Left lung (tissue), 10 donors: Measurements from ENCODE around the gene PPM1F. TPM values are rescaled to one million over a fixed set of nuclear protein-coding genes. Genes with fewer than 3 reads are reported as not detected.

ENCODE experiments used
- ATAC-seq: fragments of 200-7000 bp; cut with Tn5 transposase; one replicate; pipeline ENCODE4 v1.9.1; 2020; ENCODE audit warnings: moderate library complexity
- DNase-seq, 4 donors: peaks; one replicate each; pipeline ENCODE4 v3.0.0-alpha.2; 2013 to 2020
- H3K27ac ChIP-seq, 2 donors: fragments of 200-600 bp; sonication (generic) in 1 of 2; one replicate each; pipeline versions ENCODE4 v1.5.0 to v1.8.0; 2020 to 2021
- H3K27me3 ChIP-seq, 2 donors: fragments of 200-600 bp; sonication (generic) in 1 of 2; one replicate each; pipeline versions ENCODE4 v1.5.0 to v1.8.0; 2020 to 2021
- H3K36me3 ChIP-seq, 2 donors: fragments of 200-600 bp; sonication (generic) in 1 of 2; one replicate each; pipeline versions ENCODE4 v1.5.0 to v1.8.0; 2020 to 2021
- H3K4me1 ChIP-seq, 2 donors: fragments of 200-600 bp; one replicate each; pipeline ENCODE4 v1.8.0; 2021
- H3K4me3 ChIP-seq, 2 donors: fragments of 200-600 bp; sonication (generic) in 1 of 2; one replicate each; pipeline versions ENCODE4 v1.5.0 to v1.8.0; 2020 to 2021; ENCODE audit warnings: mild to moderate bottlenecking in 1 of 2
- H3K9me3 ChIP-seq, 2 donors: fragments of 200-600 bp; sonication (generic) in 1 of 2; one replicate each; pipeline versions ENCODE4 v1.5.0 to v1.8.0; 2020 to 2021
- CTCF ChIP-seq, 2 donors: fragments of 200-600 bp; sonication (generic) in 1 of 2; IDR thresholded peaks; one replicate each; pipeline versions ENCODE4 v1.5.0 to v1.8.0; 2021; ENCODE audit warnings: antibody characterized with exemption in 2 of 2
- intact Hi-C, 2 donors: fragments of 100-400 bp; cut with DNase I; formaldehyde crosslinking; loops; one replicate each; pipeline versions ENCODE4 v1.11.2 to v1.14.2; 2022
- polyA plus RNA-seq, 6 donors: library from polyadenylated mRNA; unstranded; fragments of 120-200 nt; gene quantifications; one replicate each; pipeline ENCODE4 v1.2.1, GENCODE V29; 2013; ENCODE audit not compliant: insufficient read length in 6 of 6
- total RNA-seq, 2 donors: library from RNA; stranded (reverse); fragmentation: NEBNext Ultra II Directional; extraction: Animal tissue kit (Norgen Biotek cat#: 25700); gene quantifications; one replicate each; pipeline ENCODE4 v1.2.1, GENCODE V29; 2021
- donor health status: DM: no; HTN: yes; CAD: no.
- donor health status: DM: no; HTN: no; CAD: no.

Gene PPM1F
- total and polyA plus RNA-seq, 8 donors, result 31.0 to 60.0 (median 51.3) TPM

DNA sequence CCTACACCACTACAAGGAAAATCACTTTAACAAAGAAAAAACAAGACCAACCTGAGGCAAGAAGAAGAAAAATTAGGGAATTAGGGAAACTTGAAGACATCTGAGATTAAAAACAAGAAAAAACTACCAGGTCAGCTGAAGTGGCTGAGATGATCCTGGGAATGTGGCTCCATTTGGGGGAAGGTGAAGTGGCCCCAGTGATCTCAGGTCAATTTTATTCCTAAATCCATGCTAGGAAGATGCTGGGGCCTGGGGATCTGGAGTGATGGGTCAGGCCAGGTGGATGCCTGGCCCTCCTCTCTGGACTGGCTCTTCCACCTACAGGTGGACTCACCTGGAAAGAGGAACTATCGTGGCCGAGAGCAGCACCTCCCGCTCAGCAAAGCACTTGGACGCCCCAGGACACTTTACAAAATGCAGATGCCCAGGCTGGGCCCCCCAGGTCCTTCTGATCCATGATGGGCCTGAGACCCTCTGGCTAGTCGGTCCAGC lies 23.3 kb upstream of the PPM1F start:
- peaks cover 0 to 56% of the 10 kb centered on the region in 2 donors for H3K36me3 ChIP-seq
- no peak for TF ChIP-seq CTCF (IDR thresholded peaks at IDR 0.05)

DNA sequence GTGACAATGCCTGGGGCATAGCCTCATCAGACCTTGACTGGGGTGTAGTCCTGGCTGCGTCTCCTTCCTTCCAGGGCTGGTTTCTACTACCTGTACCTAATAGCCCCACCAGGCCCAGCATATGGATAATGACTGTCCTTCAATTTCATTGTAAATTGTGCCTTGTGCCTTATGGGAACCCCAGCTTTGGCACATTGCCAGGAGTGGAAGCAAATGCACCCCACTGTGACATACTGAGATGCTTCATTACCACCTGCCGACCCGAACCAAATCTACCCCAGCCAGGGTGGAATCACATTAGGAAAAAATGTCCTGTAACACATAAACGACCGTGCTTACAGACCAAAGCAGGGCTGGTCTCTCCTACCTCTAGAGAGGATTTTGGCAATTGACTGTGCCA lies 22.6 kb upstream of the PPM1F start:
- ATAC-seq (no peak), DNase-seq (no peak)
- Histone ChIP-seq H3K4me3 (no peak overlapping the region), H3K27me3 (no peaks in the 10 kb centered on the region), H3K4me1 (no peaks in the 10 kb centered on the region), H3K27ac (no peak overlapping the region), H3K9me3 (no peaks in the 10 kb centered on the region), H3K36me3 (peaks cover 0 to 62% of the 10 kb centered on the region in 2 donors)
- no peak for TF ChIP-seq CTCF (IDR thresholded peaks at IDR 0.05)
- intact Hi-C loops, result no loop called here

More for the DNA sequence above, 23.3 kb upstream of the PPM1F start:
- Histone ChIP-seq H3K27ac (no peak overlapping the region), H3K27me3 (no peaks in the 10 kb centered on the region), H3K4me3 (no peak overlapping the region), H3K9me3 (no peaks in the 10 kb centered on the region), H3K4me1 (peaks cover 0 to 5% of the 10 kb centered on the region in 2 donors)
- DNase-seq (no peak), ATAC-seq (no peak)
- intact Hi-C loops, result no loop called here

DNA sequence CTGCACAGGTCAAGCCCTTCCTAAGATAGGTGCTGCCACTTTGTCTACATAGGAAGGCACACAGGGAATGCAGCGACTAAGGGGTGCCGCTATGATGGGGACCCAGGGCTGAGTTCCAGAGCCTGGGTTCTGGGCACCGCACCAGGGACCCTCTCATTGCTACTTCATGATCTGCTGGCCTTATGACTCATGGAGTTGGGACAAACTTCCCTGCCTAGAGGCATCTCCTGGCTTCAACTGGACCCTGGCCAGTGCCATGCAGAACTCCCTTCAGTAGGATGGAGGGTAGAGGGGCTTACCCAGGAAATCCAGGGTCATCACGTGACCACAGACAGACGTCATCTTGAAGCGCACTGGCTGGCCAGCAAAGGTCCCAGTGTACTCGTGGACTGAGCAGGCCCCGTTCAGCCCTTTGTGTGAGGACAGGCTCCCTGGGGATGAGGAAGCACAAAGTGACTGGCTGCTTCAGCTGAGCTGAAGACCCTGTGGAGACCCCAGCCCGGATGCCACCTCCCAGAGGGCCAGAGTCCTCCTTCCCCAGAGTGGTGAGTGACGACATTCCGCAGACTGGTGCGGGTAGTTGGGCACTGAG lies 21.5 kb upstream of the PPM1F start:
- Histone ChIP-seq H3K36me3 (peaks cover 0 to 70% of the 10 kb centered on the region in 2 donors), H3K4me1 (no peaks in the 10 kb centered on the region), H3K27me3 (no peaks in the 10 kb centered on the region), H3K4me3 (no peak overlapping the region), H3K9me3 (no peaks in the 10 kb centered on the region), H3K27ac (no peak overlapping the region)
- intact Hi-C loops, result no loop called here
- no peak for DNase-seq
- ATAC-seq, result no peak
- no peak for TF ChIP-seq CTCF (IDR thresholded peaks at IDR 0.05)

DNA sequence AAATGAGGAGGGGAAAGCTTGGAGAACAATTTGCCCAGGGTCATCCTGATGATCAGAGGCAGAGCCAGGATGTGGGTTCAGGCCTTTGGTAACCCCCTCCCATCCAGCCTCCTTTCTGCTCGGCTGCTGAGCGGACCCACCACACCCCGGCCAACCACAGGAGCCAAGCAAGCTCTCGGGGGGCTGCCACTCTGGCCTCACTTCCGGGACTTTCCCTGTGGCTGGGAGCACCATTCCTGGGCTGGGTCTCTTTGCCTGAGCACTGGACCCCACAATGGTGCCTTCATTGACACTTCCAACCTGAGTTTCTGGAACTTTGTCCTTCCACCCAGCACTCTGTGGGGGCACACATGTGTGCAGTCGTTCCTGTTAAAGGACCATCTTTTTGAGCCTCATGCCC lies 20.2 kb upstream of the PPM1F start:
- Histone ChIP-seq H3K9me3 (no peaks in the 10 kb centered on the region), H3K4me1 (no peaks in the 10 kb centered on the region), H3K27me3 (no peaks in the 10 kb centered on the region), H3K4me3 (no peak overlapping the region), H3K36me3 (peaks cover 0 to 81% of the 10 kb centered on the region in 2 donors), H3K27ac (no peak overlapping the region)
- ATAC-seq (no peak), DNase-seq (no peak)
- intact Hi-C loops, result no loop called here
- no peak for TF ChIP-seq CTCF (IDR thresholded peaks at IDR 0.05)

GRCh38 chr22:21972293-21972779 lies 19.7 kb upstream of the PPM1F start:
- peak; percentile 81 to 84 for TF ChIP-seq CTCF (IDR thresholded peaks at IDR 0.05)
- H3K36me3 ChIP-seq, result peaks cover 0 to 86% of the 10 kb centered on the region in 2 donors
- no peaks in the 10 kb centered on the region for H3K4me1 ChIP-seq
- H3K27ac ChIP-seq, result no peak overlapping the region
- H3K9me3 ChIP-seq, result no peaks in the 10 kb centered on the region
- ATAC-seq, result peak; percentile 51
- no peaks in the 10 kb centered on the region for H3K27me3 ChIP-seq
- intact Hi-C loops, result no loop called here
- no peak for DNase-seq
- no peak overlapping the region for H3K4me3 ChIP-seq
